Right lobe of liver (tissue), 4 donors: ENCODE data around the gene PLEKHA5.

Experiments
- POLR2A ChIP-seq: fragments of 450-650 bp; IDR thresholded peaks from one replicate; pipeline ENCODE4 v1.6.1; 2017; ENCODE audit warnings: antibody characterized with exemption, mild to moderate bottlenecking
- TF ChIP-seq, protein P1 (sequence below), 4 donors: fragments of 200-600 bp in 3 of 4; fragments of 450-650 bp in 1 of 4; IDR thresholded peaks; one replicate each; pipeline versions ENCODE4 v1.5.1 to v1.8.0; 2016 to 2022; ENCODE audit warnings: antibody characterized with exemption in 4 of 4, mild to moderate bottlenecking in 2 of 4
- donor health status: DM: no; HTN: no; CAD: no.
- donor health status: DM: no; HTN: no; CAD: no.
- donor health status: DM: no; HTN: yes; CAD: no.

DNA sequence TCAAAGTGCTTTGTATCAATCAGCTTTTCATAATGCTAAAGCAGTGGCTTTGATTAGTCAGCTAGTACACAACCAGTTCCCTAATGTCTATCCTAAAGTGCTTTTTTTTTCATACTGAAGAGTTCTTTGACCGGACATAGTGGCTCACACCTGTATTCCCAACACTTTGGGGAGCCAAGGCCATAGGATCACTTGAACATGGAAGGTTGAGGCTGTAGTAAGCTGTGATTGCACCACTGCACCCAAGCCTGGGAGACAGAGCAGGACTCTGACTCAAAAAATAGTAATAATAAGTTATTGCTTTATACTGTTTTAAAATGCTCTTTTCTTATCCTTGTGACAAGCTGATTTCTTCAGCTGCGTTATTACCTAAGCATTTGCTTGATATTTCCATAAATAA is 155.1 kb downstream of the PLEKHA5 start:
- TF ChIP-seq, protein P1, sequence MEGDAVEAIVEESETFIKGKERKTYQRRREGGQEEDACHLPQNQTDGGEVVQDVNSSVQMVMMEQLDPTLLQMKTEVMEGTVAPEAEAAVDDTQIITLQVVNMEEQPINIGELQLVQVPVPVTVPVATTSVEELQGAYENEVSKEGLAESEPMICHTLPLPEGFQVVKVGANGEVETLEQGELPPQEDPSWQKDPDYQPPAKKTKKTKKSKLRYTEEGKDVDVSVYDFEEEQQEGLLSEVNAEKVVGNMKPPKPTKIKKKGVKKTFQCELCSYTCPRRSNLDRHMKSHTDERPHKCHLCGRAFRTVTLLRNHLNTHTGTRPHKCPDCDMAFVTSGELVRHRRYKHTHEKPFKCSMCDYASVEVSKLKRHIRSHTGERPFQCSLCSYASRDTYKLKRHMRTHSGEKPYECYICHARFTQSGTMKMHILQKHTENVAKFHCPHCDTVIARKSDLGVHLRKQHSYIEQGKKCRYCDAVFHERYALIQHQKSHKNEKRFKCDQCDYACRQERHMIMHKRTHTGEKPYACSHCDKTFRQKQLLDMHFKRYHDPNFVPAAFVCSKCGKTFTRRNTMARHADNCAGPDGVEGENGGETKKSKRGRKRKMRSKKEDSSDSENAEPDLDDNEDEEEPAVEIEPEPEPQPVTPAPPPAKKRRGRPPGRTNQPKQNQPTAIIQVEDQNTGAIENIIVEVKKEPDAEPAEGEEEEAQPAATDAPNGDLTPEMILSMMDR (IDR thresholded peaks at IDR 0.05): no peak
- no peak for TF ChIP-seq POLR2A
